HEK293T (cell line): ENCODE data around the gene ZNF521.

Experiments
- CTCF ChIA-PET: fragments of 350-600 bp; formaldehyde crosslinking; extraction: SDS; loops from one replicate; lab custom pipeline; 2021; ENCODE audit warnings: antibody characterized with exemption, inconsistent platforms; lab: Yijun Ruan, JAX
- POLR2A ChIA-PET: fragments of 350-600 bp; formaldehyde crosslinking; extraction: SDS; loops from one replicate; lab custom pipeline; 2020; ENCODE audit warnings: antibody characterized with exemption, inconsistent platforms; lab: Yijun Ruan, JAX
- DNase-seq: peaks from one replicate; pipeline ENCODE4 v3.0.0; 2012; ENCODE audit warnings: mixed read lengths; ENCODE audit errors: extremely low spot score
- ARNT ChIP-seq: fragments of 450-650 bp; IDR thresholded peaks from 2 replicates; pipeline ENCODE4 v1.6.1; 2017; ENCODE audit warnings: mild to moderate bottlenecking
- BHLHE40 ChIP-seq: fragments of 450-650 bp; IDR thresholded peaks from 2 replicates; pipeline ENCODE4 v1.6.1; 2016; ENCODE audit warnings: mild to moderate bottlenecking, moderate library complexity, borderline replicate concordance
- CTBP1 ChIP-seq: fragments of 450-650 bp; IDR thresholded peaks from 2 replicates; pipeline ENCODE4 v1.6.1; 2016; ENCODE audit warnings: borderline replicate concordance
- ELF4 ChIP-seq: fragments of 450-650 bp; IDR thresholded peaks from 2 replicates; pipeline ENCODE4 v1.6.1; 2017; ENCODE audit warnings: antibody characterized with exemption
- FOXA1 ChIP-seq: fragments of 450-650 bp; IDR thresholded peaks from 2 replicates; pipeline ENCODE4 v1.6.1; 2016; ENCODE audit warnings: mild to moderate bottlenecking
- FOXK2 ChIP-seq: fragments of 450-650 bp; IDR thresholded peaks from 2 replicates; pipeline ENCODE4 v1.6.1; 2016; ENCODE audit warnings: mild to moderate bottlenecking
- FOXM1 ChIP-seq: fragments of 450-650 bp; IDR thresholded peaks from 2 replicates; pipeline ENCODE4 v1.6.1; 2017; ENCODE audit warnings: mild to moderate bottlenecking, borderline replicate concordance
- HDGF ChIP-seq: fragments of 450-650 bp; IDR thresholded peaks from 2 replicates; pipeline ENCODE4 v1.6.1; 2017; ENCODE audit warnings: antibody characterized with exemption, borderline replicate concordance
- L3MBTL2 ChIP-seq: fragments of 450-650 bp; conservative IDR thresholded peaks from 2 replicates; pipeline ENCODE4 v1.6.1; 2016; ENCODE audit warnings: mild to moderate bottlenecking
- LEF1 ChIP-seq: fragments of 450-650 bp; IDR thresholded peaks from 2 replicates; pipeline ENCODE4 v1.6.1; 2017; ENCODE audit warnings: mild to moderate bottlenecking, borderline replicate concordance
- NFRKB ChIP-seq: fragments of 450-650 bp; IDR thresholded peaks from 2 replicates; pipeline ENCODE4 v1.6.1; 2016; ENCODE audit warnings: mild to moderate bottlenecking, moderate library complexity
- PKNOX1 ChIP-seq: fragments of 450-650 bp; IDR thresholded peaks from 2 replicates; pipeline ENCODE4 v1.6.1; 2016
- SP1 ChIP-seq: fragments of 450-650 bp; IDR thresholded peaks from 2 replicates; pipeline ENCODE4 v1.6.1; 2017
- SUZ12 ChIP-seq: fragments of 450-650 bp; IDR thresholded peaks from 2 replicates; pipeline ENCODE4 v1.6.1; 2016; ENCODE audit warnings: mild to moderate bottlenecking
- TARDBP ChIP-seq: fragments of 450-650 bp; IDR thresholded peaks from 2 replicates; pipeline ENCODE4 v1.6.1; 2016
- ZNF384 ChIP-seq: fragments of 450-650 bp; IDR thresholded peaks from 2 replicates; pipeline ENCODE4 v1.6.1; 2016

Gene ZNF521

GRCh38 chr18:25289001-25289631 is 62.9 kb downstream of the ZNF521 start:
- ChIA-PET CTCF (no interaction called here), POLR2A (interaction anchor here (1.0 to 1.5 kb wide), 2 partner anchors 11 to 31 kb away, joined by 3 to 4 read pairs; no protein-coding TSS in a partner anchor)
- peak; percentile 56 for DNase-seq
- no peak for TF ChIP-seq FOXK2
- TF ChIP-seq ARNT, result no peak
- no peak for TF ChIP-seq SP1
- TF ChIP-seq FOXM1, result no peak
- no peak for TF ChIP-seq TARDBP
- no peak for TF ChIP-seq ZNF384
- TF ChIP-seq BHLHE40, result no peak
- peak; percentile 51; the same call in 1 of the 2 replicates for TF ChIP-seq PKNOX1
- no peak for TF ChIP-seq ELF4
- TF ChIP-seq CTBP1, result peak; percentile 12; the same call in 1 of the 2 replicates
- TF ChIP-seq LEF1, result no peak
- no peak for TF ChIP-seq HDGF
- no peak for TF ChIP-seq NFRKB
- peak; percentile 75 for TF ChIP-seq L3MBTL2
- no peak for TF ChIP-seq SUZ12
- no peak for TF ChIP-seq FOXA1

GRCh38 chr18:25288340-25288938 is 63.5 kb downstream of the ZNF521 start:
- ChIA-PET POLR2A (interaction anchor here (0.6 to 1.5 kb wide), 2 partner anchors 12 to 211 kb away, joined by 3 to 4 read pairs; no protein-coding TSS in a partner anchor), CTCF (no interaction called here)
- TF ChIP-seq NFRKB, result no peak
- TF ChIP-seq PKNOX1, result no peak
- no peak for TF ChIP-seq LEF1
- TF ChIP-seq ZNF384, result no peak
- TF ChIP-seq L3MBTL2, result no peak
- no peak for TF ChIP-seq FOXM1
- TF ChIP-seq SUZ12, result no peak
- TF ChIP-seq FOXA1, result no peak
- TF ChIP-seq BHLHE40, result no peak
- no peak for TF ChIP-seq ELF4
- no peak for TF ChIP-seq TARDBP
- TF ChIP-seq CTBP1, result no peak
- TF ChIP-seq FOXK2, result no peak
- no peak for TF ChIP-seq ARNT
- no peak for TF ChIP-seq HDGF
- no peak for DNase-seq

- TF ChIP-seq ARNT (no peak), SUZ12 (no peak), SP1 (no peak), BHLHE40 (no peak), L3MBTL2 (no peak), FOXM1 (no peak), FOXA1 (no peak), ELF4 (no peak), LEF1 (no peak), TARDBP (no peak)
Measured at GRCh38 chr18:25287106-25287505, 64.9 kb downstream of the ZNF521 start.

GRCh38 chr18:25284861-25285550 is 67.0 kb downstream of the ZNF521 start:
- TF ChIP-seq NFRKB, result no peak
- TF ChIP-seq SP1, result no peak
- peak; percentile 54; the same call in 1 of the 2 replicates for TF ChIP-seq PKNOX1
- no peak for TF ChIP-seq FOXK2
- ChIA-PET CTCF (interaction anchor here (0.7 to 0.8 kb wide), 3 partner anchors 35 to 142 kb away, joined by 3 to 5 read pairs (median 3); no protein-coding TSS in a partner anchor), POLR2A (no interaction called here)
- no peak for DNase-seq

More at GRCh38 chr18:25287106-25287505, 64.9 kb downstream of the ZNF521 start:
- no peak for DNase-seq
- ChIA-PET POLR2A (no interaction called here), CTCF (interaction anchor here (0.9 kb wide), 1 partner anchor 25 kb away, joined by 3 read pairs; no protein-coding TSS in a partner anchor)

GRCh38 chr18:25284281-25284680 is 67.7 kb downstream of the ZNF521 start:
- DNase-seq, result no peak
- POLR2A ChIA-PET, result interaction anchor here (0.6 kb wide), 2 partner anchors 369 to 1589 kb away, joined by 3 read pairs; no protein-coding TSS in a partner anchor
- TF ChIP-seq SUZ12, result no peak
- TF ChIP-seq PKNOX1, result peak; percentile 22; the same call in 1 of the 2 replicates
- no peak for TF ChIP-seq ARNT
- TF ChIP-seq SP1, result no peak
- TF ChIP-seq BHLHE40, result no peak
- no peak for TF ChIP-seq FOXM1
- TF ChIP-seq ELF4, result no peak
- CTCF ChIA-PET, result interaction anchor here (0.7 to 0.8 kb wide), 2 partner anchors 36 to 45 kb away, joined by 3 read pairs; no protein-coding TSS in a partner anchor
